ENCODE measurements around the gene KANK4.
A peak's percentile ranks its signal among the peaks of the same experiment; 100 is the strongest.

KANK4 gene

GRCh38 chr1:62337706-62338631 is 18.7 kb upstream of the KANK4 start:
- H3K9me3 ChIP-seq (ENCODE audit: control insufficient read depth, low read length): no peaks in the 10 kb centered on the region
- peak overlapping the region; percentile 47 for H3K27ac ChIP-seq (ENCODE audit: insufficient read depth, low read depth, low read length, poor library complexity, severe bottlenecking)
- no peaks in the 10 kb centered on the region for H3K27me3 ChIP-seq (ENCODE audit: control insufficient read depth, insufficient read depth, low read length, poor library complexity, severe bottlenecking)
- 53 to 61% methylated on average over 21 of the region's 21 CpGs for WGBS, 2 experiments
- H3K36me3 ChIP-seq (ENCODE audit: control insufficient read depth, insufficient read depth, low read length): no peaks in the 10 kb centered on the region
- peaks cover 15% of the 10 kb centered on the region for H3K4me1 ChIP-seq (ENCODE audit: control insufficient read depth, insufficient read depth, low read length)
- H3K4me3 ChIP-seq (ENCODE audit: insufficient read depth, low read depth, low read length): no peak overlapping the region

- WGBS, 2 experiments: 75 to 76% methylated on average over 10 of the region's 10 CpGs
- H3K27me3 ChIP-seq (ENCODE audit: control insufficient read depth, insufficient read depth, low read length, poor library complexity, severe bottlenecking): no peaks in the 10 kb centered on the region
- H3K9me3 ChIP-seq (ENCODE audit: control insufficient read depth, low read length): no peaks in the 10 kb centered on the region
- peak overlapping the region; percentile 47 for H3K27ac ChIP-seq (ENCODE audit: insufficient read depth, low read depth, low read length, poor library complexity, severe bottlenecking)
- H3K36me3 ChIP-seq (ENCODE audit: control insufficient read depth, insufficient read depth, low read length): no peaks in the 10 kb centered on the region
- H3K4me3 ChIP-seq (ENCODE audit: insufficient read depth, low read depth, low read length): no peak overlapping the region
- peaks cover 15% of the 10 kb centered on the region for H3K4me1 ChIP-seq (ENCODE audit: control insufficient read depth, insufficient read depth, low read length)
Observed at GRCh38 chr1:62336995-62337705, 17.9 kb upstream of the KANK4 start.

- WGBS, 2 experiments: 92 to 95% methylated on average over 8 of the region's 8 CpGs
Observed at GRCh38 chr1:62336638-62336994, 17.4 kb upstream of the KANK4 start.

GRCh38 chr1:62335656-62336055 is 16.4 kb upstream of the KANK4 start:
- H3K9me3 ChIP-seq (ENCODE audit: control insufficient read depth, low read length): no peaks in the 10 kb centered on the region
- whole genome bisulfite sequencing, 2 experiments: 64 to 65% methylated on average over 3 of the region's 3 CpGs
- no peak overlapping the region for H3K27ac ChIP-seq (ENCODE audit: insufficient read depth, low read depth, low read length, poor library complexity, severe bottlenecking)
- no peak overlapping the region for H3K4me3 ChIP-seq (ENCODE audit: insufficient read depth, low read depth, low read length)
- H3K36me3 ChIP-seq (ENCODE audit: control insufficient read depth, insufficient read depth, low read length): no peaks in the 10 kb centered on the region
- H3K4me1 ChIP-seq (ENCODE audit: control insufficient read depth, insufficient read depth, low read length): peaks cover 15% of the 10 kb centered on the region
- H3K27me3 ChIP-seq (ENCODE audit: control insufficient read depth, insufficient read depth, low read length, poor library complexity, severe bottlenecking): no peaks in the 10 kb centered on the region

More at GRCh38 chr1:62336638-62336994, 17.4 kb upstream of the KANK4 start:
- Histone ChIP-seq H3K36me3 (ENCODE audit: control insufficient read depth, insufficient read depth, low read length) (no peaks in the 10 kb centered on the region), H3K9me3 (ENCODE audit: control insufficient read depth, low read length) (no peaks in the 10 kb centered on the region), H3K27ac (ENCODE audit: insufficient read depth, low read depth, low read length, poor library complexity, severe bottlenecking) (no peak overlapping the region), H3K27me3 (ENCODE audit: control insufficient read depth, insufficient read depth, low read length, poor library complexity, severe bottlenecking) (no peaks in the 10 kb centered on the region), H3K4me1 (ENCODE audit: control insufficient read depth, insufficient read depth, low read length) (peaks cover 15% of the 10 kb centered on the region), H3K4me3 (ENCODE audit: insufficient read depth, low read depth, low read length) (no peak overlapping the region)

- H3K9me3 ChIP-seq (ENCODE audit: control insufficient read depth, low read length): no peaks in the 10 kb centered on the region
- H3K27me3 ChIP-seq (ENCODE audit: control insufficient read depth, insufficient read depth, low read length, poor library complexity, severe bottlenecking): no peaks in the 10 kb centered on the region
- 95% methylated on average over 4 of the region's 4 CpGs for WGBS, 2 experiments
- H3K4me3 ChIP-seq (ENCODE audit: insufficient read depth, low read depth, low read length): no peak overlapping the region
- H3K27ac ChIP-seq (ENCODE audit: insufficient read depth, low read depth, low read length, poor library complexity, severe bottlenecking): no peak overlapping the region
- H3K4me1 ChIP-seq (ENCODE audit: control insufficient read depth, insufficient read depth, low read length): peaks cover 15% of the 10 kb centered on the region
- no peaks in the 10 kb centered on the region for H3K36me3 ChIP-seq (ENCODE audit: control insufficient read depth, insufficient read depth, low read length)
Observed at GRCh38 chr1:62334434-62334985, 15.3 kb upstream of the KANK4 start.

- 82 to 87% methylated on average over 7 of the region's 7 CpGs for WGBS, 2 experiments
- H3K4me1 ChIP-seq (ENCODE audit: control insufficient read depth, insufficient read depth, low read length): peaks cover 15% of the 10 kb centered on the region
- no peak overlapping the region for H3K4me3 ChIP-seq (ENCODE audit: insufficient read depth, low read depth, low read length)
- no peaks in the 10 kb centered on the region for H3K36me3 ChIP-seq (ENCODE audit: control insufficient read depth, insufficient read depth, low read length)
- H3K9me3 ChIP-seq (ENCODE audit: control insufficient read depth, low read length): no peaks in the 10 kb centered on the region
- no peaks in the 10 kb centered on the region for H3K27me3 ChIP-seq (ENCODE audit: control insufficient read depth, insufficient read depth, low read length, poor library complexity, severe bottlenecking)
- no peak overlapping the region for H3K27ac ChIP-seq (ENCODE audit: insufficient read depth, low read depth, low read length, poor library complexity, severe bottlenecking)
Observed at GRCh38 chr1:62333441-62333840, 14.2 kb upstream of the KANK4 start.

GRCh38 chr1:62327360-62328055 is 8.3 kb upstream of the KANK4 start:
- no peaks in the 10 kb centered on the region for H3K9me3 ChIP-seq (ENCODE audit: control insufficient read depth, low read length)
- WGBS, 2 experiments: 74 to 75% methylated on average over 22 of the region's 22 CpGs

GRCh38 chr1:62325681-62326080 is 6.4 kb upstream of the KANK4 start:
- Histone ChIP-seq H3K4me1 (ENCODE audit: control insufficient read depth, insufficient read depth, low read length) (no peaks in the 10 kb centered on the region), H3K4me3 (ENCODE audit: insufficient read depth, low read depth, low read length) (no peak overlapping the region), H3K36me3 (ENCODE audit: control insufficient read depth, insufficient read depth, low read length) (no peaks in the 10 kb centered on the region), H3K27me3 (ENCODE audit: control insufficient read depth, insufficient read depth, low read length, poor library complexity, severe bottlenecking) (peaks cover 6% of the 10 kb centered on the region), H3K9me3 (ENCODE audit: control insufficient read depth, low read length) (no peaks in the 10 kb centered on the region), H3K27ac (ENCODE audit: insufficient read depth, low read depth, low read length, poor library complexity, severe bottlenecking) (no peak overlapping the region)
- 83 to 91% methylated on average over 2 of the region's 2 CpGs for WGBS, 2 experiments

More at GRCh38 chr1:62327360-62328055, 8.3 kb upstream of the KANK4 start:
- Histone ChIP-seq H3K4me1 (ENCODE audit: control insufficient read depth, insufficient read depth, low read length) (no peaks in the 10 kb centered on the region), H3K27me3 (ENCODE audit: control insufficient read depth, insufficient read depth, low read length, poor library complexity, severe bottlenecking) (peaks cover 2% of the 10 kb centered on the region), H3K4me3 (ENCODE audit: insufficient read depth, low read depth, low read length) (no peak overlapping the region), H3K36me3 (ENCODE audit: control insufficient read depth, insufficient read depth, low read length) (no peaks in the 10 kb centered on the region), H3K27ac (ENCODE audit: insufficient read depth, low read depth, low read length, poor library complexity, severe bottlenecking) (no peak overlapping the region)

GRCh38 chr1:62325081-62325480 is 5.8 kb upstream of the KANK4 start:
- WGBS, 2 experiments: 87 to 89% methylated on average over 5 of the region's 5 CpGs
- H3K27me3 ChIP-seq (ENCODE audit: control insufficient read depth, insufficient read depth, low read length, poor library complexity, severe bottlenecking): peaks cover 12% of the 10 kb centered on the region
- no peaks in the 10 kb centered on the region for H3K36me3 ChIP-seq (ENCODE audit: control insufficient read depth, insufficient read depth, low read length)
- no peaks in the 10 kb centered on the region for H3K9me3 ChIP-seq (ENCODE audit: control insufficient read depth, low read length)
- H3K27ac ChIP-seq (ENCODE audit: insufficient read depth, low read depth, low read length, poor library complexity, severe bottlenecking): no peak overlapping the region
- H3K4me3 ChIP-seq (ENCODE audit: insufficient read depth, low read depth, low read length): no peak overlapping the region
- H3K4me1 ChIP-seq (ENCODE audit: control insufficient read depth, insufficient read depth, low read length): no peaks in the 10 kb centered on the region

Data from ectodermal cell (in vitro differentiated cells).